DND-41 (cell line): ENCODE results near the gene RAB9B.

Experiments used
- ATAC-seq: fragments of 200-7000 bp; cut with Tn5 transposase; 3 replicates; pipeline ENCODE4 v1.9.1; 2021; ENCODE audit warnings: low read depth; ENCODE audit not compliant: insufficient read depth
- DNase-seq: peaks from one replicate; pipeline ENCODE4 v3.0.0-alpha.2; 2020
- H2AFZ ChIP-seq: 2 replicates; pipeline ENCODE4 v1.6.0; 2012; ENCODE audit warnings: low read depth, low read length
- H3K27ac ChIP-seq: 2 replicates; pipeline ENCODE4 v1.5.1; 2012; ENCODE audit warnings: low read length, inconsistent platforms
- H3K27me3 ChIP-seq: fragments of 200-600 bp; sonication (generic); 2 replicates; pipeline ENCODE4 v1.6.0; 2012; ENCODE audit warnings: low read length, mild to moderate bottlenecking, inconsistent platforms; ENCODE audit not compliant: insufficient read depth, poor library complexity
- H3K36me3 ChIP-seq: 2 replicates; pipeline ENCODE4 v1.5.1; 2012; ENCODE audit warnings: low read length, inconsistent platforms; ENCODE audit not compliant: insufficient read depth
- H3K4me1 ChIP-seq: 2 replicates; pipeline ENCODE4 v1.5.1; 2012; ENCODE audit warnings: mild to moderate bottlenecking, low read length; ENCODE audit not compliant: insufficient read depth
- H3K4me2 ChIP-seq: 2 replicates; pipeline ENCODE4 v1.6.0; 2012; ENCODE audit warnings: mild to moderate bottlenecking, moderate library complexity, low read length, inconsistent platforms; ENCODE audit not compliant: insufficient read depth
- H3K4me3 ChIP-seq, 2 experiments: fragments of 200-600 bp in 1 of 2; shearing (Covaris generic) in 1 of 2; 2 replicates each; pipeline ENCODE4 v1.5.1; 2012 to 2016; ENCODE audit warnings: inconsistent platforms in 2 of 2, low read length in 2 of 2, mild to moderate bottlenecking in 2 of 2, low read depth in 1 of 2, moderate library complexity in 1 of 2
- H3K79me2 ChIP-seq: 2 replicates; pipeline ENCODE4 v1.6.0; 2012; ENCODE audit warnings: low read length, inconsistent platforms; ENCODE audit not compliant: insufficient read depth
- H3K9ac ChIP-seq: 2 replicates; pipeline ENCODE4 v1.6.0; 2012; ENCODE audit warnings: low read depth, mild to moderate bottlenecking, inconsistent platforms, low read length, moderate library complexity
- H3K9me3 ChIP-seq: 2 replicates; pipeline ENCODE4 v1.5.1; 2012; ENCODE audit warnings: low read length, moderate library complexity, mild to moderate bottlenecking, inconsistent platforms; ENCODE audit not compliant: insufficient read depth, severe bottlenecking
- H4K20me1 ChIP-seq: 2 replicates; pipeline ENCODE4 v1.6.0; 2012; ENCODE audit warnings: low read length; ENCODE audit not compliant: insufficient read depth
- CTCF ChIP-seq: IDR thresholded peaks from 2 replicates; pipeline ENCODE4 v1.5.1; 2012; ENCODE audit warnings: borderline replicate concordance, low read length, moderate library complexity, mild to moderate bottlenecking; ENCODE audit not compliant: poor library complexity, severe bottlenecking; ENCODE audit errors: extremely low read depth
- EZH2 ChIP-seq: IDR thresholded peaks from 3 replicates; pipeline ENCODE4 v1.6.1; 2012; ENCODE audit warnings: borderline replicate concordance, low read depth, mild to moderate bottlenecking, moderate library complexity, low read length, inconsistent platforms; ENCODE audit not compliant: severe bottlenecking

Gene RAB9B

GRCh38 chrX:103773445-103773844, 58.6 kb downstream of the RAB9B start:
- Histone ChIP-seq H2AFZ (no peak overlapping the region), H3K4me2 (no peak overlapping the region), H3K9ac (no peak overlapping the region), H3K4me3 (no peak overlapping the region), H3K27ac (no peak overlapping the region), H3K4me1 (no peaks in the 10 kb centered on the region), H3K9me3 (no peaks in the 10 kb centered on the region), H3K79me2 (no peaks in the 10 kb centered on the region), H4K20me1 (no peaks in the 10 kb centered on the region), H3K27me3 (no peaks in the 10 kb centered on the region), H3K36me3 (no peaks in the 10 kb centered on the region)
- ATAC-seq (no peak), DNase-seq (no peak)
- TF ChIP-seq EZH2 (no peak), CTCF (no peak)
